Erythroblast (primary cell): ENCODE results near the gene DEUP1.

Experiments
- GATA1 ChIP-seq: IDR thresholded peaks from 2 replicates; pipeline ENCODE4 v1.6.1; 2011; ENCODE audit warnings: low read depth, mild to moderate bottlenecking, control low read depth, low read length, moderate library complexity
- POLR2A ChIP-seq: IDR thresholded peaks from 2 replicates; pipeline ENCODE4 v1.6.1; 2011; ENCODE audit warnings: mild to moderate bottlenecking, low read length

DNA sequence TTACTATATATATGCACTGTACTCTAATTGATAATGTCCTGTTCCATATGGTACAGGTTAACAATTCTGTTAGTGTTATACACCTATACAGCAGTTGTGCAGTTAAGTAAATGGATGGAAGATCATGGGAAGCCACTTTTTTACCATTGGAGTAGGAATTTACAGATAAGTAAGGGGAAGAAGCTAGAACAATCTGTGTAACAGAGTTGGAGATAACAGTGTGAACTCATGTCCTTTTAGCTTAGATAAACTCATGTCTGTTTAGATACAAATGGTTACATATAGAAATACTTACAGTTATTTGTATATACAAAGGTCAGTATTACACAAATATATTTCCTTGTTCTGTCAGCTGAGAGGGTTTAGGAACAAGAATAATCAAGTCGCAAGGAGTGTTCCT is 6.8 kb upstream of the DEUP1 start:
- TF ChIP-seq POLR2A (no peak), GATA1 (no peak)
